Measurements from ENCODE around the gene TRPC4. TPM values are rescaled to one million over a fixed set of nuclear protein-coding genes. Genes with fewer than 3 reads are reported as not detected.

The TRPC4 gene
- total and polyA plus RNA-seq, 2 donors (not counting 1 experiment from before 2014, with no cell fraction given): 1.7 to 30.7 TPM

GRCh38 chr13:37617173-37617572, 252.4 kb downstream of the TRPC4 start:
- Histone ChIP-seq H3K4me2 (ENCODE audit: extremely low read depth, insufficient read depth, low read length) (no peak overlapping the region), H3K4me1 (ENCODE audit: control insufficient read depth, extremely low read depth, insufficient read depth, low read length) (peaks cover 10% of the 10 kb centered on the region), H3K79me2 (ENCODE audit: control insufficient read depth, insufficient read depth, low read length) (no peaks in the 10 kb centered on the region), H3K27ac (ENCODE audit: insufficient read depth, low read length) (peak overlapping the region; percentile 31), H2AFZ (ENCODE audit: low read length) (no peak overlapping the region), H3K36me3 (ENCODE audit: control insufficient read depth, insufficient read depth, low read length) (no peaks in the 10 kb centered on the region), H3K9me3 (ENCODE audit: control insufficient read depth, insufficient read depth, low read depth, low read length) (no peaks in the 10 kb centered on the region), H3K9ac (ENCODE audit: insufficient read depth, low read length) (no peak overlapping the region), H3K4me3 (replicated peaks in 1 of 4; ENCODE audit: control extremely low read depth in 1 of 4, insufficient read depth in 1 of 4, low read depth in 3 of 4, low read length in 4 of 4) (no peak overlapping the region), H3K27me3 (ENCODE audit: control insufficient read depth, insufficient read depth, low read length) (no peaks in the 10 kb centered on the region), H4K20me1 (ENCODE audit: control insufficient read depth, extremely low read depth, insufficient read depth, low read length) (no peaks in the 10 kb centered on the region)
- TF ChIP-seq EZH2 (IDR thresholded peaks at IDR 0.05; ENCODE audit: low read length, missing control alignments) (no peak), CTCF (conservative IDR thresholded peaks at IDR 0.05 in 1 of 2, IDR thresholded peaks at IDR 0.05 in 1 of 2; ENCODE audit: low read depth in 1 of 2, low read length in 2 of 2) (no peak)
- DNase-seq (ENCODE audit: low read depth in 2 of 2): peak; percentile 42 to 96

GRCh38 chr13:37616131-37616530, 253.4 kb downstream of the TRPC4 start:
- Histone ChIP-seq H3K4me1 (ENCODE audit: control insufficient read depth, extremely low read depth, insufficient read depth, low read length) (peaks cover 8% of the 10 kb centered on the region), H3K79me2 (ENCODE audit: control insufficient read depth, insufficient read depth, low read length) (no peaks in the 10 kb centered on the region), H3K9ac (ENCODE audit: insufficient read depth, low read length) (no peak overlapping the region), H3K9me3 (ENCODE audit: control insufficient read depth, insufficient read depth, low read depth, low read length) (no peaks in the 10 kb centered on the region), H3K4me3 (replicated peaks in 1 of 4; ENCODE audit: control extremely low read depth in 1 of 4, insufficient read depth in 1 of 4, low read depth in 3 of 4, low read length in 4 of 4) (no peak overlapping the region), H3K27me3 (ENCODE audit: control insufficient read depth, insufficient read depth, low read length) (no peaks in the 10 kb centered on the region), H3K4me2 (ENCODE audit: extremely low read depth, insufficient read depth, low read length) (no peak overlapping the region), H3K36me3 (ENCODE audit: control insufficient read depth, insufficient read depth, low read length) (no peaks in the 10 kb centered on the region), H4K20me1 (ENCODE audit: control insufficient read depth, extremely low read depth, insufficient read depth, low read length) (no peaks in the 10 kb centered on the region), H3K27ac (ENCODE audit: insufficient read depth, low read length) (no peak overlapping the region), H2AFZ (ENCODE audit: low read length) (no peak overlapping the region)
- TF ChIP-seq EZH2 (IDR thresholded peaks at IDR 0.05; ENCODE audit: low read length, missing control alignments) (no peak), CTCF (conservative IDR thresholded peaks at IDR 0.05 in 1 of 2, IDR thresholded peaks at IDR 0.05 in 1 of 2; ENCODE audit: low read depth in 1 of 2, low read length in 2 of 2) (no peak)
- peak in 1 of 2 donors; percentile 43 for DNase-seq (ENCODE audit: low read depth in 2 of 2)

DNA sequence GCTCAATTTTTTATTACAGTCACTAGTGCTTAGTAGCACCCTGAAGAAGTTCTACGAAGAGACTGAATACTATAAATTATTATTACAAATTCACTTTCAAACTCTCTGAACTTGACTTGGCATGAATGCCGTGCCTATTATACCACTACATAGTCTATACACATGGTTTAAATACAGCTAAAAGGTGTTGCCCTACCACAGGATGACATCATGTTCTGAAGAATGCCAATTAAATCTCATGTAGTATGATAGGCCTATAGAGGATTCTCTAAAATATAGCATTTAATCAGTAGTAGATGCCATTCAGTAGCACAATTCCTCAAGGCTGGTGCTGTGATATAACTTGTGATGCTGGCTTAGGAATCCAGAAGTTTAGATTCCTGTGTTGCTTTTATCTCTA, 254.3 kb downstream of the TRPC4 start:
- H3K79me2 ChIP-seq (ENCODE audit: control insufficient read depth, insufficient read depth, low read length): no peaks in the 10 kb centered on the region
- no peak overlapping the region for H2AFZ ChIP-seq (ENCODE audit: low read length)
- no peak overlapping the region for H3K4me3 ChIP-seq (replicated peaks in 1 of 4; ENCODE audit: control extremely low read depth in 1 of 4, insufficient read depth in 1 of 4, low read depth in 3 of 4, low read length in 4 of 4)
- H3K27me3 ChIP-seq (ENCODE audit: control insufficient read depth, insufficient read depth, low read length): no peaks in the 10 kb centered on the region
- H3K9me3 ChIP-seq (ENCODE audit: control insufficient read depth, insufficient read depth, low read depth, low read length): no peaks in the 10 kb centered on the region
- H3K27ac ChIP-seq (ENCODE audit: insufficient read depth, low read length): no peak overlapping the region
- no peaks in the 10 kb centered on the region for H3K36me3 ChIP-seq (ENCODE audit: control insufficient read depth, insufficient read depth, low read length)
- H3K9ac ChIP-seq (ENCODE audit: insufficient read depth, low read length): no peak overlapping the region
- DNase-seq (ENCODE audit: low read depth in 2 of 2): peak in 1 of 2 donors; percentile 39
- no peaks in the 10 kb centered on the region for H4K20me1 ChIP-seq (ENCODE audit: control insufficient read depth, extremely low read depth, insufficient read depth, low read length)
- H3K4me2 ChIP-seq (ENCODE audit: extremely low read depth, insufficient read depth, low read length): no peak overlapping the region
- no peak for TF ChIP-seq EZH2 (IDR thresholded peaks at IDR 0.05; ENCODE audit: low read length, missing control alignments)
- TF ChIP-seq CTCF (conservative IDR thresholded peaks at IDR 0.05 in 1 of 2, IDR thresholded peaks at IDR 0.05 in 1 of 2; ENCODE audit: low read depth in 1 of 2, low read length in 2 of 2): no peak
- peaks cover 8% of the 10 kb centered on the region for H3K4me1 ChIP-seq (ENCODE audit: control insufficient read depth, extremely low read depth, insufficient read depth, low read length)

All from fibroblast of lung (primary cell).